HG02870 (cell line): ENCODE measurements around the gene PAQR4.

Experiments used
- ATAC-seq: cut with Tn5 transposase; IDR thresholded peaks from one replicate; pipeline ENCODE4 v1.9.1; 2021; ENCODE audit warnings: mild to moderate bottlenecking, moderate library complexity; ENCODE audit not compliant: unreplicated experiment

PAQR4 gene

GRCh38 chr16:3020604-3021448 lies 51.7 kb downstream of the PAQR4 start:
- no peak for ATAC-seq

- ATAC-seq, result no peak
These were observed 52.5 kb downstream of the PAQR4 start for GRCh38 chr16:3021449-3022207.

- ATAC-seq, result no peak
These were observed 53.1 kb downstream of the PAQR4 start for GRCh38 chr16:3022208-3022683.

- ATAC-seq, result no peak
These were observed 53.7 kb downstream of the PAQR4 start for GRCh38 chr16:3022684-3023414.
